Embryonic facial prominence (tissue), 1 donor: ENCODE data around the gene ADARB2.
A peak's percentile ranks its signal among the peaks of the same experiment; 100 is the strongest.

Experiments used
- DNase-seq: peaks from one replicate; pipeline ENCODE4 v3.0.0-alpha.2; 2016; ENCODE audit errors: extremely low spot score

ADARB2 gene

DNA sequence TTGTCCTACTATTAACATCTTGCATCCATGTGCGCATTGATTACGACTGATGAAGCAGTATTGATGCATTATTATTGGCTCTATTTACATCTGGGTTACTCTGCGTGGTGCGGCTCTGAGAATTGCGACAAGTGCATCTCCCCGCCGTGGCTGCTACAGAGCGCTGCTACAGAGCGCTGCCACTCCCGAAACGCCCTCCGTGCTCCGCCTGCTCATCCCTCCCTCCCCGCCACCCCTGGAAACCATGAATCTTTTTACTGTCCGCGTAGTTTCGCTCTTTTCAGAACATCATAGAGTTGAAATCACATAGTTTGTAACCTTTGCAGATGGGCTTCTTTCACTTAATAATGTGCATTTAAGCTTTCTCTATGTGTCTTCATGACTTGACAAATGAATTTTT, 74.1 kb downstream of the ADARB2 start:
- DNase-seq = no peak

DNA sequence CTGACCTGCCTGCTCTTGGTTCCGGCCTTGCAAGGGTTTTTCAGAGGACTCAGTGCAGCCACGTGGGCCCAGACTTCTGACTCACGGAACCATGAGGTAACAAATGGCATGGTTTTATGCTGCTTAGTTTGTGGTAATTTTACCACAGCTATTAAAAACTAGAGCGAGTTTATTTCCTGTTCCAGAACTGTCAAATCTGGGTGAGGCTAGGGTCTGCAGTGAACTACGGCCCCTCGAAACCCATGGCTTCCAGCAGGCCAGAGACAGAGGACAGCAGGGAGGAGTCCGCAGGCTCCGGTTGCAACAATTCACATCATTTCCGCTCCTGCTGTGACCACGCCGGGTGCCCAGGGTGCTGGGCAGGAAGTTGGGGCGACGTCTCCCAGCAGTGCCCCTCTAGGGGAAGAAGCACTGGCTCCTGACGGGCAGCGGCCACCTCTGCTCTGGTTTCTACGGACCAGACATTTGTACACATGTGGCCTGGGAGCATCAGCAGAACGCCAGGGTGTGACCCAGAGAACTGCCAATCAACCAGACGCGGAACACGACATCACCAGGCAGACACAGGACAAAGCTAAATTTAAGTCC, 74.8 kb downstream of the ADARB2 start:
- DNase-seq = no peak

DNA sequence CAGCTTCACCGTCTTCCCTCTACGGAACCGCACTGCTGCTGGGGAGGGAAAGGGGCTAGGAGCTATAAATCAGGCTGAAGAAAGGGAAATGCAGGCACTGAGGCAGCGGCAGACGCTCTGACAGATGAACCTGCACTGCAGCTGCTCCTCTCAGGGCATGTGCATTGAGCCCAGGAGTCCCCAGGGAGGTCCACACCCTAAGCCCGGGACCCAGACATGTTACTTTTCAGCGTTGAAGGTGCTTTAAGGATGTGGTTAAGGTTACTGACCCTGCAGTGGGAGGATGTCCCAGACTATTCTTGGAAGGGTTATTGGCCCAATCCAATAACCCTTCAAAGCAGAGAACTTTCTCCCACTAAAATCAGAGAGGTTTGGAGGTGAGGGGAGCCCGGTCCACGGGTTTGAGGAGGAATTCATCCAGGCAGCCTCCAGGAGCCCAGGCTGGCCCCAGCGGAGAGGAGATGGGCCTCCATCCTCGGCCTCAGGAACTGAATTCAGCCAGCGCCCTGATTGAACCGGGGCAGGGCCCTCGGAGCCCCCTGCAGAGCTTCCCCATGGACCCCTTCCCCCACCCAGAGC, 75.4 kb downstream of the ADARB2 start:
- no peak for DNase-seq

DNA sequence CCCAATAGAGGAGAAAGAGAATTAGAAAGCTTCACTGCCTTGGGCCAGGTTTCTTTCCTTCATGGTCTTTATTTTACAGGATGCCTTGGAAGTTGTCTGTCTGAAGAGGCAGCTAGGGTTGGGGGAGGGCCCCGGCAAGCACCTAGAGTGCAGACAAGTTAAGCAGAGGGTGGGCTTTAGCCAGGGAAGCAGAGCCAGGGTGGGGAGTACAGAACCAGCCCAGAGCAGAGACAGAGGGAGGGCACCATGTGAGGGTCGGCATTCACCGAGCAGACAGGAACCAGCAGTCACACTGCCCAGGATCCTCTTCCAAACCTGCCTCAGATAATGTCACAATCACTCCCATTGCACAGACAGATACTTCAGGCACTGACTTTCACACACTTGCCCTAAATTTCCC, 75.9 kb downstream of the ADARB2 start:
- no peak for DNase-seq

DNA sequence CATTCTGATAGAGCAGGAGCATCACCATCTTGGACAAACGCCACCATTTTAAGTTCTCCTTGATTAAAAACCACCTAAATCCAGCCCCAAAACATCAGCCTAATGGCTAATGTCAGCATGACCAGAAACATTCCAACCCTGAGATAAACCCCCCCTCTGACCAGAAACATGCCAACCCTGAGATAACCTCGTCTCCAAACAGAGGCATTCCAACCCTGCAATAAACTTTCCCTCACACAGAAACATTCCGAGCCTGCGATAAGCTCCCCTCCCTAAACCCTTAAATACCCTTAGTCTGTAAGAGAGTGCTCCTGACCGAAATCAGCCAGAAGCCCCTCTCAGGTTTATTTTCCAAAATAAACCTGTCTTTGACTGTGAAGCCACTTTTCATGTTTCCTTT, 76.5 kb downstream of the ADARB2 start:
- no peak for DNase-seq

DNA sequence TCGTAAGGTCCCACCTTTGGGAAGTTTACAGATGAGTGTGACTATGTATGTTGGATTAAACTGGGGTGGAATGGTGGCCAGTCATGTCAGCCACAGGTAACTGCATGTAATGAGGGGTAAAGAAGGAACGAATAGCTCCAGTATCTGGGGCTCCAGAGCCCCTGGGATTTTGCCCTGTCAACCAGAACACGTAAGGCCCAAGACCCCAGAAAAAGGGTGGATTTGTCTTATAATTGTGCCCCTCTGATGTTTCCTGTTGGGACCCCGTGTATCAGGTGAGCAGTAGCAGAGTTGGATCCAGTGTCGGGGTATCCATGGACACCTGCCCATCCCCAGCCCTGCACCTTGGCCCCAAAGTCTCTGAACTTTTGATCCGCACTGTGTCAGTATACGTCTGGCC, 76.9 kb downstream of the ADARB2 start:
- no peak for DNase-seq

DNA sequence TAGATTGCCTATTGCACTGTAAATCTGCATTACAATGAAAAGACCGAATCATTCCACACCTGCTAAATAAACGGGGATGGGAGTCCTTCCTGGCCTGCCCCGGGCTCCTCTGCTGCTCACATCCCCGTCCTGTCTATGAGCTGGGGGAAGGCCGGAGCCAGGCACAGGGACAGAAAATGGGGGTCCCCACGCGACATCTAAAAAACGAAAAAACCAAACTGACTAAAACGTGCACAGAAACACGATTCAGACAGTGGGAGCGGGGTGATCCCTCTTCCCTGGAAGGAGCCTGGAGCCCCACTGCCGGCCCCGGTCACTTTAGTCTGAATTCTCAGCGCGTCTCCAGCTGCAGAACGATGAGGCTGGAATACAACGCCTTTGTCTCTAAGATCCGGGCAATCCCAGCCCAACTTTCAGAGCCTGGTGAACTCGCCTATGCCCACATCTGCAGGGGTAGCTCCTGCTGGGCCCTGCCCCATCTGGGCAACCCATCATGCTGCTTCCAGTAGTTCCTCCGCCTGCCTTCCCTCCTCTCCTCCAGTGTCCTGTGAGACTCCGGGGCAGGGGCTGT, 78.0 kb downstream of the ADARB2 start:
- no peak for DNase-seq

DNA sequence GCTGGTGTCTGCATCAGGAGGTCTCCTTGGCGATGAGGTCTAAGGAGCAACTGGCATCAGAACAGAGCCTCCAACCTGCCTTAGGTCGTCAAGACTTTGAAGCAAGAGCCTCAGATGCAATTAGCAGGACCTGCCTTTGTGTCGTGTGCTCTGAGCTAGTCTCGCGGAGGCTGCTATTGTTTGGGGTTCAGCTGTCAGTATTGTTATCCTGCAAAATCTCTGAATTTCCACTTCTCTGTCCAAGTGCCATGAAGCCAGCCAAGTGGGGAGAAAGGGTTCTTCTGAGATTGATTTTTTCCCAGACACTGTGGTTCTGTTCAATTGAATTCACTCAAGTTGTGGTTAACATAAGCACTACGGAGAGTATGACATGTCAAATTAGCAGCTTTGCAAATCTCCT, 78.7 kb downstream of the ADARB2 start:
- no peak for DNase-seq

DNA sequence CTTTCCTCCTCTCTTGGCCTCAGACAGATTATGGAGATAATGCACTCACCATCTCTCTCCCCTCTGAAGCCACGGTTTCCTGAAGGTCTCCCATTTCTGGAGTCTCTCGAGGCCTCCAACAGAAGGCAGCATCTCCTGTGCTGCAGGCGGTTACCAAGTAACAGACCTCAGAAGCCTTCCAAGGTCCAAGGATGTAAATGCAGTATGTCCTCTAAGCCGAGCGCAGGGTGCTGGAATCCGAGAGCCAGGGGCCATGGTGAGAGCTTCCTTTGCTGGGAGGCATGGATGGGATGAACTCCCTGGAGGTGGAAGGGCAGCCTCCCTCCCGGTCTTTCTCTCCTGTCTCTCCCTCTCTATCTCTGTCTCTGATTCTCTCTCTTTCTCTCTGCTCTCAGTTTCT, 79.8 kb downstream of the ADARB2 start:
- no peak for DNase-seq

DNA sequence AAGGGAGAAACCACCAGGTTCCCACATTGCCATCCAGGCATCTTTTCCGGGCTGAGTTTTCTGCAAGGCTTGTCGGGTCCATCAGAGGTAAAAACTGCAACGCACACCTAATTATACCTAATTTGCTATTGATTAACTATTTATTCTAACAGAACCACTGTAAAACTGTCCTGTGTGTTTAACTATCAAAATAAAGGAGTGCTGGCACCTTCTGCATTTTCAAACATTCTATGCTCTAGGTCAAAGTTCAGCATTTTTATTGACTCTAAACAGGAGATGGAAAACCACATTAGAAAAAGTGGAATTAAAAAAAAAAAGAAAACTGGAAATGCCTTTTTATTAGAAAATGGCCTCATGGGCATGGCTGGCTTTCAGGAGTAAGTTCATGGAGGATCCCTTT, 82.0 kb downstream of the ADARB2 start:
- no peak for DNase-seq

DNA sequence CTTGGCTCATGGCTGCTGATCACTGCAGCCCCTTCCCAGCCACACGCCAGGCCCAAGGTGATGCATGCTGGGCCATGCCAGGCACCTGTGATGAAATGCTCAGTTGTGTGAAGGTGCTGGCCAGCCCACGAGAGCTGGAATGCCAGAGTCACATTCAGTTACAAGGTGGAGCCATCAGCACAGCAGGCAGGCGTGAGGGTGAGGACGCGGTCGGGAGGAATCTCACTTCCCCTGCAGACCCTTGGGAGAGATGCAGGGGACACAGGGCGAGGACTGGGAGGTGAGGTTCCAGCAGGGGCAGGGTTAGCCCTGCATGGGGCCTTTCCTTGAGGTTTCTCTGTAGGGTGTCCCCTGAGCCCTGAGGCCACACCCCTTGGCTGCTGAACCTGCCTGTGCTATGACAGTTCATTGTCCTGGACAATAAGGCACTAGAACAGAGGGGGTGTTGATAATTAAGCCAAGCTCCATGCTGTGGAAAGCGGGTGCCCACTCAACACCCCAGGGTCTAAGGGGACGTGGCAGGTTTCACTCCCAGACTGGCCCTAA, 82.4 kb downstream of the ADARB2 start:
- DNase-seq = no peak

DNA sequence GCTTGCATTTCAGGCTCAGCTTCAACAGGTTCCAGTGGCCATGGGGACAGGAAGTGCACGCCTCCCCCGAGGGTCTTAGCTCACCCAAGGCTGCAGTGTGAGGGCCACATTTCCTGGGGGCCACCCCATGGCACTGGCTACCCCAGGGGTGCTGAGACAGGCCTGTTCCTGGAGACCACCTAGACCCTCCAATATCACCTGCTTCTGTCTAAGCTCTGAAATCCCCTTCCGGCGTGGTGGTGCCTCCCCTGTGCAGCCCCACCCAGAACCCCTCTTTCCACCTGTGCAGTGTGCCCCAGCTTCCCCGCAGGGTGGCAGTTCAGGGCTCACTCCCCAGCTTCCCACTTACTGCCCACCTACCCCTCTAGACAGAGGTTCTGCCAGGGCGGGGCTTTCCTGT, 83.1 kb downstream of the ADARB2 start:
- no peak for DNase-seq

DNA sequence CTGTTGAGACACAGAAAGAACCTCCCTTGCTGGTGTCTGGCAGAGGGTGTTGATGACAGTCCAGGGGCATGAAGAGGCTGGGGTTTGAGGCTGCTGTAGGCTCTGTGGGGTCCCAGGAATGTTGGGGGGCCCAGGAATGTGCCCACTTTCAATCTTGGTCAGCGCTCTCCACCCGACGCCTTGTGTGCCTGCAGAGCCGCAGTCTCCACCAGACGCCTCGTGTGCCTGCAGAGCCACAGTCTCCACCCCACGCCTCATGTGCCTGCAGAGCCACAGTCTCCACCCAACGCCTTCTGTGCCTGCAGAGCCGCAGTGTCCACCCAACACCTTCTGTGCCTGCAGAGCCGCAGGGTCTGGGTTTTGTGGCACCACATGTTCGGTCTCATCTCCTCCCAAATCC, 84.0 kb downstream of the ADARB2 start:
- no peak for DNase-seq

DNA sequence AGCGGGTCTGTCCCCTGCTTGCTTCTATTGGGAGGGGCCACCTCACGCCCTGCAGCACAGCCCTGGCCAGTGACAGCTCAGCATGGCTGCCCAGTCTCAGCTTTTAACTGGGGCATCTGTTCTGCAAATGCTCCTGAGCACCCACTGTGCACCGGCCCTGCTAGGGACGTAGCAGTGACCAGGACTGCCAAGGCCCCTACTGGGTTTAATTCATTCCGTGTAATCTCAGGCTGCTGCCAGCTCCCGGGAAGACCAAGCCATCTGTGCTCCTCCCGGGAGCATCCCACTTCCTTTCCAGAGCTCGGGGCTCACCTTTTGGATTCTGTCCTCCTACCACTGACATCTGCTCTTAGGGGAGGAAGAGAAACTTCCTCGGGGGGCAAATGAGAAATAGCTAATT, 85.2 kb downstream of the ADARB2 start:
- no peak for DNase-seq

DNA sequence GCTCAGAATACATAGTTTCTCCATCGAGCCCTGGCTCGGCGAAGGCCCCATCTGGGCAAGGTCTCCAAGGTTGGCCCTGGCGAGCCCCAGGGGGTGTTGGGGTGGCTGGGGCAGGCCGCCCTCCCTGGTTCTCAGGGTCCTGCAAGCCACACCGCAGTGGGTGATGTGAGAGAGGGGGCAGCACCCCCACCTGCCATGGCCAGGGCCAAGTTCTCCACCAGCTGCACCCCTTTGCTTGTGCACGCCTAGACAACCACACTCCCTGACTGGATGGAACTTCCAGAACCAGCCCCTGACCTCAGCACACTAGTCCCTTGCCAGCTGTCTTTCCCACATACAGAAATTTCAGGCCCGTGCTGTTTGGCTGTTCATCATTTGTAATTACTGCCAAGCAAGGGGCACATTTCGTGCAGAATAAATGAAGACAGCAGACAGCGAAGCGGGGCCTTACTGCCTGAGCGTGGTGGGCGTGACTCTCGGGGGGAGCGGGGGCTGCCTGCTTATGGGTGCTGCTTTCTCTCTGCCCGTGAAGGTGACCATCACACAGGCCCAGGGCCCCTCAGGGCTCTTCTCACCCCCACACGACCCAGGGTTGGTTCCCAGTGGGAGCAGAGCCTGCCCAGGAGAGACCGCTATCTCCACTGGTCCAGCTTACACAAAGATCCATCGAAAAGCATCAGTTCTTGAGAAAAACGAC, 85.9 kb downstream of the ADARB2 start:
- no peak for DNase-seq

DNA sequence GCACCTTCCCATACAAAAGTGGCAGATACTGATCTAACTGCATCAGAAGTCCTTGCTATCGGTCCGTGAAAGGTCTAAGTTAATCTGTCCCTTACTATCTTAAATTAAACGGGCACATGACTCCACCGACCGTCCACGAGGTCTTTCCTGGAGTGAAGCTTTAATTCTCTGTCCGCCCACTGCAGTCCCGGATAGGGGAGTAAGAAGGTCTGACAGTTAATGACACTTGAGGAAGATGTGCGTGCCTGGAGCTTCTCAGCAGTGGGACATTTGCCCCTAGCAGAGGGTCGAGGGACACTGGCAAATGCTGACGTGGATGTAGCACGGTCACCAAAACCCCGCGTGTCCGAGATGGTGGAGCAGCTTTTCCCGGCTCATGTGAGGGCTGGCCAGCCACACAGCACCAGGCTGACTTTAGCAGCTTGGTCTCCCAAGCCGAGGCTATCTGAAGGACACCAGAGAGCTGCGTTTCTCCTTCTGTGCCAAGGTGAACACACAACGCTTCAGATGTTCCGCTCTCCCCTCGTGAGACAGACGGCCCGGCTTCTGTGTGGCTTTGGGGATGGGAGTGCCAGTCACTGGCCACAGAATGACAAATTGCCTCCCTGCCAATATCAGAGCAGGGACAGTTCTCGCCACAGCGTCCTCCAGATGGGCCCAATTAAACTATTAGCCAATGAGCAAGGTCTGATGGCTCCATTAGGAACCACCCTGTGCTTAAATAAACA, 86.6 kb downstream of the ADARB2 start:
- no peak for DNase-seq

DNA sequence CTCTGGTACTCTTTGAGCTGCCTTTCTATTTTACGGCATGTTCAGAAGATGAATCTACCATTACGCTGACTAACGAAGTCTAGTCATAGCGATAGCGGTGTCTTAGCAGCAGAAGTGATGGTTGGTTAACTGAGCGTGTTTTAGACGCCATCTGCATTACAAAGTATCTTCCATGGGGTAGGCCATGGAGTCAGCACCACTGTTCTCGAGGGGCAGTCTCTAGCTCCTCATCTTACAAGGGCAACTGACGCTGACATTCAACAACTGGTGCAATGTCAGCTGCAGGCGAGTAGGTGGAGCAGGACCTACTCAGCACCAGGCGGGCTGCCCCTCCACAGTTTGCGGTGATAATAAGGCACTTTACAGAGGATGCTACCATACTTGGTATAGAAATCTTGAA, 88.7 kb downstream of the ADARB2 start:
- no peak for DNase-seq

DNA sequence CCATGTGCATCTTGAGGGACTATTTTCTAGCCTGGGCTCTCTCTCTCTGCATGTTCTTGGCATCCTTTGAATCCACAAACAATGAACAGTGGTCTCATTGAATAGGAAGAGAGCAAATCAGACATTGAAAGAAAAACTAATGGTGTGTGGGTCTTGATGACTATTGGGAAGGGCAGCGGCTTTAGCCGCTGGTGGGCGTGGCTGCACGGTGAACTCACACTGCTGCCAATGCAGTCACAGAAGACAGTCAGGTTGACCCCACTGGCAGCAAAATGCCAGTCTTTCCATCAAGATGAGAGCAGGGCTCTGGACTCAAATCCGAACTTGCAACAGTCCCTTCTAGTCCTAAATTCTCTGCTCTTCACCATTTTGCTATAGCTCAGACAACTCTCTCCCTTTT, 91.0 kb downstream of the ADARB2 start:
- no peak for DNase-seq

DNA sequence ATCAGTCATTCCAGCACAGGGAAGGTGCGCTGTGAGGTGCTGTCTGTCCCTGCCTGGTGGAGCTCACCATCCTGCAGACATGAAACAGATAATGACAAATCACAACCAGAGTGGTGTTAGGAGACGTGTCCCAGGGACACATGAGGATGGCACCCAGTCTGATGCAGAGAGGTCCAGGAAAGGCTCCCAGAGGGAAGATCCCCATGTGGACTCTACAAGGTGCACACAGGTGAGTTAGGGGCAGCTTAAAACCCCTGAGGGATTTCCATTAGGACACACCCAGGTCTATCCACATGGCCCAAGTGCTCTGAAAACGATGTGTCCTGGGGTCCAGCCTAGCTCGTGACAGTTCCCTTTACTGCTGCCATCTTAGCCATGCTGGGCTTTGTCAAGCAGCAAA, 91.4 kb downstream of the ADARB2 start:
- no peak for DNase-seq

DNA sequence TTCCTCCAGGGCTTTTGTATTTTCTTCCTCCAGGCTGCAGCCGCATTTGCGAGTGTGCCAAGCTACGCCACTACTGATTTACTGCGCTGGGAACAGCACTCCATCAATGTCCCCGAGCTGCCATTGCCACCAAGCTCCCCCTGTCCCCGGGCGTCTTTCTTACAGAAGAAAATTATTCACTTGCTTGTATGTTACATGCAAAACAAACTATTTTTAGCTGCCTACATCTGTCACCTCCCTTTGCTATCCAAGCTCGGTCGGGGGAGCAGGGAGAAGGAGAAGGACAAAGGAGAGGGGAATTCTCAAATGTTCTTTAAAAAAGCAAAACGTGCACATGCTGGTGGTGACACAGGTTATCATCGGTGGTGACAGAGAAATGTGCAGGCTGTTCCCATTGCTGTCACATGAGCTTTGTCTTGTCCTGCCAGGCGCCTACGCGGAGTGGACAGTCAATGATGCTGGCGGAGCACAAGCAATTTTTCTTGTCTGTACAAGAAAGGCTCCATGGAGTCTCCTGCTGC, 93.1 kb downstream of the ADARB2 start:
- DNase-seq = no peak

DNA sequence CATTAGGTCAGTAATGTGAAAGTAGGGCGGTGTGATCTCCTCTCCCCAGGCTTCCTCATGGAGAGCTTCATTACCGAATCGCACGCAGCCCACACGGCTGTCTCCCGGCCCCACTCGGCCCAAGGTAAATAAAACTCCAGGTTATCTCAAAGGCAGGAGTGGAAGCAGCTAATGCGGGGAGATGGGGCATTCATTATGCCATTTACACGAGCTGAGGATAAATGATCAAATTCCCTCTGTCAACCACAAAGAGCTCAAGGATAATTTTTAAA, 93.5 kb downstream of the ADARB2 start:
- DNase-seq = no peak

DNA sequence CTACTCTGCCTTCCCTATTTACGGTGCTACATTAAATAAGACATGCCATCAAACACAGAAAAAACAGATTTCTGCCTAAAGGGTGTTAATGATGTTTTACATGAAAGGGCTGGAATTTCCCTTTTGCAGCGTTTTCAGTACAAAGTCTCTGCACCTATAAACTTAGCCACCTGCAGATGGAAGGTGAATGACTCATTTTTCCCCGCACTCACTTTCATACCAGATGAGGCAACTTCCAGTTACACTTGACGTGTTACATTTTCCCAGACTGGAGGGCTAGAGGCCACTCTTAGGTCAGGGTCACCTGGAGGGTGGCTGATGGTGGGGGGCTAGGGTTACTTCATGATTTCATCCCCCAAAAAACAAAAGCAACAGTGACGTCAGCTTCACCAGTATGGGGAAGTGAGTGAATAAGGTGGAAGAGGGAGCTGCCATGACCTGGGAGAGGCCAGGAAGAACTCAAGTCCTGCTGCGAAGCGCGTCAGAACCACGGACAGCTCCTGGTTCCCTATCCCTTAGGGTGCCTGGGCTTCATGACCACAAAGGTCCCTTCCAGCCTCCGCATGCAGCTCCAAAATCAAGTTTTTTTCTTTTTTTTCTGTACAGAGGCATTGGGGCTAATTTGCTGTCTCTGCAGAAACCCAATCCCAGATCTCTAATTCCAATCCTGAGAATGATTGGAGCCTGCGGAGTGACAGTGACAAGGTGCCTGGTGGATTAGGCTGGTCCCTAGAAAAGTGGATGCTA, 94.0 kb downstream of the ADARB2 start:
- DNase-seq = peak; percentile 19
